ENCODE results near the gene ASCL5. TPM values are rescaled to one million over a fixed set of nuclear protein-coding genes. Genes with fewer than 3 reads are reported as not detected.

The ASCL5 gene
- total RNA-seq, 2 donors from 2014 or later: not detected

- Mint-ChIP-seq H3K27ac (no peak overlapping the region), H3K9me3 (no peaks in the 10 kb centered on the region), H3K36me3 (no peaks in the 10 kb centered on the region), H3K4me3 (no peak overlapping the region), H3K4me1 (ENCODE audit: low read depth in 2 of 2) (no peaks in the 10 kb centered on the region), H3K27me3 (peaks cover 0 to 5% of the 10 kb centered on the region in 2 donors)
- ATAC-seq (no peak), DNase-seq (ENCODE audit: low spot score) (no peak)
Measured at GRCh38 chr1:201103666-201104065, 23.3 kb downstream of the ASCL5 start.

GRCh38 chr1:201100169-201100930 lies 26.6 kb downstream of the ASCL5 start:
- H3K36me3 Mint-ChIP-seq: no peaks in the 10 kb centered on the region
- H3K27ac Mint-ChIP-seq: no peak overlapping the region
- ATAC-seq (no peak), DNase-seq (ENCODE audit: low spot score) (no peak)
- H3K4me1 Mint-ChIP-seq (ENCODE audit: low read depth in 2 of 2): no peaks in the 10 kb centered on the region
- H3K27me3 Mint-ChIP-seq: peaks cover 0 to 14% of the 10 kb centered on the region in 2 donors
- no peaks in the 10 kb centered on the region for H3K9me3 Mint-ChIP-seq
- H3K4me3 Mint-ChIP-seq: no peak overlapping the region

DNA sequence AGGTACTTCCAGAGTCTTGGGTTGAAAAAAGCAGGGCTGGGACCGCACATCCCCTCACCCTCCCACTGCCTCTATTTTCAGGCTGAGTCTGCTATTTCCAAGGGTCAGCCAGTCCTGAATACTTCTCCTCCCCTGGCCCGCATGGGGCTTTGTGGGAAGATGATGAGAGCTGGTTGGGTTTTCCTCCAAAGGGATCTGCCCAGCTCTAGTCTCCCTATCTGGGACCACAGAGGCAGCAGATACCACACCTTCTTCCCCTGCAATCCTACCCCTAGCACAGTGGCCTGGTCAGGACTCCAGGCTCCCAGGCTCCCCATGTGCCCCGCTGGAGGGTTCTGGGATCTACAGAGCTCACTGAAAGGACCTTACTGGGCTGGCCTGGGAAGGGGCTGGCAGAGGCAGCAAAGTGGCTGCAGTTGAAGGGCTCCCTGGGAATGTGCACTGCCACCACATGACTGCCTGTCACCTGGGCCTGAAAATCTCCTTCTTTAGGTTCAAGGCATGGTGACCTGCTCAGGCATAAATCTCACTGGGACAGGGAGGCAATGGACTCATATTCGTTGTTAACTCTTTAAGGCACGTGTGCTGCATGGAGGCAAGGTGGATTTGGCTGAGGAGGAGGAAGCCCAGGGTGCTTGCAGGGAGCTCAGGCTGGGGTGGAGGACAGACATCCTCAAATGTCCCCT lies 27.8 kb downstream of the ASCL5 start:
- peak in 1 of 2 donors; percentile 18 for ATAC-seq
- H3K4me3 Mint-ChIP-seq: no peak overlapping the region
- no peaks in the 10 kb centered on the region for H3K4me1 Mint-ChIP-seq (ENCODE audit: low read depth in 2 of 2)
- DNase-seq (ENCODE audit: low spot score): no peak
- H3K27me3 Mint-ChIP-seq: peaks cover 0 to 14% of the 10 kb centered on the region in 2 donors
- H3K9me3 Mint-ChIP-seq: no peaks in the 10 kb centered on the region
- no peaks in the 10 kb centered on the region for H3K36me3 Mint-ChIP-seq
- no peak overlapping the region for H3K27ac Mint-ChIP-seq

DNA sequence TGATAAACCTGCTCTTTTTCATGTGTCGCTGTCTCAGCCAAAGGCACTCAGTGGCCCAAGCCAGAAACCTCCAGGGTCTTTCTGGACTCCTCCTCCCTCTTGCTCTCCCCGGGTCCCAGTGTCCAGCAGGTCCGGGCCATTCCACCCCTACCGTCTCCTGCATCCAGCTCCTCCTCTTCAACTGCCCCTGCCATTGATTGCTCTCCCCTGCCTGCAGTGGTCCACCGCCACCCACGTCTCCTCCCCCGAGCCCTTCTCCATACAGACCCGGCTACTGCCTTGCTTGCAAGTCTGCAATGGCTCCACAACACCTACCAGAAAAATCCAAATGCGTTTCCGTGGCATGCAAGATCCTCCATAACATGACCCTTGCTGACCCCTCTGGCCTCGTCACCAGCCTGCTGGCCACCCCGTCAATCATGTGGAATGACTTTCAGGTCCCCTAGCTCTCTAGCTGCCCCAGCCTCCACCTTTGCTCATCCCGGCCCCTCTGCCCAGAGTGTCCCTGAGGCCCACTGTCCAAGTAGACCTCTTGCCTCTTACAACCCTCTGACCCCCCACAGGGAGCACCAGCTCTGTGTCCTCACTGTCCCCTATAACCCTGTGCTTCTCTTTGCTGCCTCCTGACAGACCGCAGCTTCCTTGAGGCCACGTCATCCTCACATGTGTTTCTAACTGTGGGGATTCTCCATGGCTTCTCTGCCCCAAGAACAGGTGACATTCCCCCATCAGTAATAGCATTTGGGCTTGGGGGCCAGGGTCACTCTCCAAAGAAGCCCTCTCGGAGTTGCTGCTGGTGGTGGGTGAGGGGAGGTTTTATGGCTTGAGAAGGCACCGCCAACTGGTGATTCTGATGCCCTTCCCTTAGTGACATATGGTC lies 29.8 kb downstream of the ASCL5 start:
- H3K36me3 Mint-ChIP-seq: no peaks in the 10 kb centered on the region
- peaks cover 6 to 13% of the 10 kb centered on the region in 2 donors for H3K27me3 Mint-ChIP-seq
- H3K4me3 Mint-ChIP-seq: no peak overlapping the region
- no peaks in the 10 kb centered on the region for H3K9me3 Mint-ChIP-seq
- ATAC-seq: peak in 1 of 2 donors; percentile 22
- DNase-seq (ENCODE audit: low spot score): no peak
- H3K27ac Mint-ChIP-seq: no peak overlapping the region
- H3K4me1 Mint-ChIP-seq (ENCODE audit: low read depth in 2 of 2): no peaks in the 10 kb centered on the region

DNA sequence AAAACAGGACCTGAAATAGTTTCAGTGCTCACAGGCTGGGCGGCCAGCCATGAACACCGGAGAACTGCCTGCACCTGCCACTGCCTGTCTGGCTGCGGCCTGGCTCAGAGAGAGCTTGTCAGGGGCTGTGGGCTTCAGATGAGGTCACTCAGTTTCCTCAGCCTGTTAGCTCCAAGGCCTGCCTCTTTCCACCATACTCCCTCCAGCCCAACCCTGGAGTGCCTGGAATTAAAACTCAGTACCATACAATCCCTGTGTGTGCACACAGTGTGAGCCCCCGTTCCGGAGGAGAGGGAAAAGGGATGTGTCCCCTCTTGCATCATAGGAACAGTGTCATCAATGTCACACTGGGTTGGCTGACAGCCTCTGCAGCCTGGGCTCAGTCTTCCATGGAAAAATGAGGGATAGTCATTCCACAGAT lies 30.9 kb downstream of the ASCL5 start:
- no peak for DNase-seq (ENCODE audit: low spot score)
- no peak for ATAC-seq
- Mint-ChIP-seq H3K9me3 (no peaks in the 10 kb centered on the region), H3K36me3 (no peaks in the 10 kb centered on the region), H3K4me1 (ENCODE audit: low read depth in 2 of 2) (no peaks in the 10 kb centered on the region), H3K4me3 (no peak overlapping the region), H3K27me3 (peaks cover 8 to 13% of the 10 kb centered on the region in 2 donors), H3K27ac (no peak overlapping the region)

- H3K4me3 Mint-ChIP-seq: no peak overlapping the region
- H3K27ac Mint-ChIP-seq: no peak overlapping the region
- DNase-seq (ENCODE audit: low spot score) (no peak), ATAC-seq (no peak)
- H3K36me3 Mint-ChIP-seq: no peaks in the 10 kb centered on the region
- H3K4me1 Mint-ChIP-seq (ENCODE audit: low read depth in 2 of 2): no peaks in the 10 kb centered on the region
- no peaks in the 10 kb centered on the region for H3K9me3 Mint-ChIP-seq
- H3K27me3 Mint-ChIP-seq: peaks cover 8 to 13% of the 10 kb centered on the region in 2 donors
Measured at GRCh38 chr1:201095581-201095980, 31.4 kb downstream of the ASCL5 start.

DNA sequence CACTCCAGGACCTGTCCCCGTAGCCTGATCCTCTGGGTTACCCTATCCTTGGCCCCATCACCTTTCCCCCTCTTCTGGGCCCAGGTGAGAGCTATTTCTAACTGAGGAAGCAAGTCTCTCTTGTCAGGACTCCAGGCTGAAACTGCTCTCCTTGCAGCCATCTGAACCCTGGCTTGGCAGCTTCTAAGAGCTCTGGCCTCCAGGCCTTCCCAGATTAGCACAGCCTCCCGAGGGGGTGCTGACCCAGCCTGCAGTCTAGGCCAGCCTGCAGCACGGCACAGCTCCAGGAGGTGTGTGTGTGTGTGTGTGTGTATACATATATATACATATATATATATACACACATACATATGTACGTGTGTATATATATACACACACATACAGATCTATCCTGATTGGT lies 32.2 kb downstream of the ASCL5 start:
- H3K9me3 Mint-ChIP-seq: no peaks in the 10 kb centered on the region
- peaks cover 8 to 13% of the 10 kb centered on the region in 2 donors for H3K27me3 Mint-ChIP-seq
- H3K27ac Mint-ChIP-seq: no peak overlapping the region
- peak in 1 of 2 donors; percentile 48 for ATAC-seq
- no peaks in the 10 kb centered on the region for H3K36me3 Mint-ChIP-seq
- H3K4me3 Mint-ChIP-seq: no peak overlapping the region
- DNase-seq (ENCODE audit: low spot score): no peak
- no peaks in the 10 kb centered on the region for H3K4me1 Mint-ChIP-seq (ENCODE audit: low read depth in 2 of 2)

DNA sequence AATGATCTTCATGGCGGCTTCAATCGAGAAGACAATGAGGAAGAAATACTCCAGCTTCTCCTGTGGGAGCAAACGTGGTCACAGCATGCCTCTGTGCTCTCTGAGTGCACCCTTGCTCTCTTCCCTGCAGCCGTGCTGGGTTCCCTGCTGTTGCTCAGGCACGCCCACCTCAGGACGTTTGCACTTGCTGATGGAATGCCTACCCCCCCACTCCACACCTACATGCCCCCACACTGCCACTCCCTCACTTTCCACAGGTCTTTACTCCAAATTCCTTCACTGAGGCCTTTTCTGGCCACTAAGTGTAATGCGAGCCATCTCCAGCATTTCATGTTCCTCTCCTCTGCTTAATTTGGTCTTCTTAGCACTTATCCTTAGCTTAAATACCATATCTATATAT lies 33.0 kb downstream of the ASCL5 start:
- no peaks in the 10 kb centered on the region for H3K9me3 Mint-ChIP-seq
- H3K4me1 Mint-ChIP-seq (ENCODE audit: low read depth in 2 of 2): no peaks in the 10 kb centered on the region
- DNase-seq (ENCODE audit: low spot score) (no peak), ATAC-seq (no peak)
- H3K27me3 Mint-ChIP-seq: peaks cover 8 to 11% of the 10 kb centered on the region in 2 donors
- H3K36me3 Mint-ChIP-seq: no peaks in the 10 kb centered on the region
- no peak overlapping the region for H3K4me3 Mint-ChIP-seq
- no peak overlapping the region for H3K27ac Mint-ChIP-seq

DNA sequence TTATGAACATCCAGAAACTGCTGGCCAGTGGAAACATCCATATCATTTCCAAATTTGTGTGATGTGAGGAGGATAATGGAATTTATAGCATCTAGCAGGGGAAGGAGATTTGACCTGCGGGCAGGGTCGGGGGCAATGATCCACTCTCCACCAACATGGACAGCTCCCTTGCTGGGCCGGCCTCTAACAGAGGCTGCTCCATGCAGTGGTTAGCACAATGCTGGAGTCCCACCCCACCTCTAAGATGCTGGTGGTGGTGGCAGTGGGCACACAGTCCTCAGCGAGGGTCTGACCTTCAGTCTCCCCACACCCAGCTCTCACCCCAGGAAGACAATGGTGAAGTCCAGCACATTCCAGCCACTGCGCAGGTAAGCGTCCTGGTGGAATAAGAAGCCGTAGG lies 33.4 kb downstream of the ASCL5 start:
- no peak for ATAC-seq
- peaks cover 8 to 11% of the 10 kb centered on the region in 2 donors for H3K27me3 Mint-ChIP-seq
- H3K9me3 Mint-ChIP-seq: no peaks in the 10 kb centered on the region

DNA sequence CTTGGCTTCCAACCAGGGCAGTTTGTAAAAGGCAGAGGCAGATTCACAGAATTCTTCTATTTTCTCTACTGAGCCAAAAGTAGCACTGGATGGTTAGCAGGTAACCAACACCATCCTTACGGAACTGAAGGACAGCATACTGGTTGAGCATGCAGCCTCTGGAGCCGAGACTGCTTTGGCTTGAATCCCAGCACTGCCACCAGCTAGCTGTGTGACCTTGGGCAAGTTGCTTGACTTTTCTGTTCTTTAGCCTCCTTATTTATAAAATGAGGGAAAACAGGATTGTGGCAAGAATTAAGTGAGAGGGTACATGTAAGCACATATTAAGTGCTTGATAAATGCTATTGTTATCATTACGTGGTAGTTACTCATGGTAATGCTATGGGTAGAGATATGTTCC lies 34.2 kb downstream of the ASCL5 start:
- H3K4me3 Mint-ChIP-seq: no peak overlapping the region
- no peaks in the 10 kb centered on the region for H3K9me3 Mint-ChIP-seq
- H3K4me1 Mint-ChIP-seq (ENCODE audit: low read depth in 2 of 2): no peaks in the 10 kb centered on the region
- no peak for DNase-seq (ENCODE audit: low spot score)
- peaks cover 13 to 15% of the 10 kb centered on the region in 2 donors for H3K27me3 Mint-ChIP-seq
- no peaks in the 10 kb centered on the region for H3K36me3 Mint-ChIP-seq
- no peak overlapping the region for H3K27ac Mint-ChIP-seq
- ATAC-seq: no peak

More for the DNA sequence above, 33.4 kb downstream of the ASCL5 start:
- no peaks in the 10 kb centered on the region for H3K36me3 Mint-ChIP-seq
- no peak overlapping the region for H3K27ac Mint-ChIP-seq
- no peak overlapping the region for H3K4me3 Mint-ChIP-seq
- H3K4me1 Mint-ChIP-seq (ENCODE audit: low read depth in 2 of 2): no peaks in the 10 kb centered on the region
- DNase-seq (ENCODE audit: low spot score): no peak

- peaks cover 9 to 16% of the 10 kb centered on the region in 2 donors for H3K27me3 Mint-ChIP-seq
Measured at GRCh38 chr1:201091256-201091655, 35.7 kb downstream of the ASCL5 start.

DNA sequence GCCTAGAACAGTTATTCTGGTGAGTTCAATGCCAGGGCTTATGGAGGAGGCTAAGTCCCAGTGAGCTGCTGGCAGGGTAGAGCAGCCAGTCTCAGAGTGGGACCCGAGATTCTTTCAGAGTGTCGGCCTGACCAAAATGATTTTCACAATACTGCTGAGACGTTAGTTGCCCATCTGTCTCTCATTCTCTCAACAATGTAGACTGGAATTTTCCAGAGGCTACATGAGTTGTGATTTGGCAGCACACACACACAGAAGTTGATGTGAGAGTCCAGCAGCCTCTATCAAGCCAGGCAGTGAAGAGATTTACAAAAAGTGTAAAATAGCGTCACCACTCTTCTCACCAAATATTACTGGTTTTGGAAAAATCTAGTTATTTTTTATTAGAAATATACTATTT lies 36.4 kb downstream of the ASCL5 start:
- Mint-ChIP-seq H3K4me1 (ENCODE audit: low read depth in 2 of 2) (peaks cover 0 to 3% of the 10 kb centered on the region in 2 donors), H3K36me3 (no peaks in the 10 kb centered on the region), H3K27me3 (peaks cover 9 to 16% of the 10 kb centered on the region in 2 donors), H3K4me3 (no peak overlapping the region), H3K9me3 (no peaks in the 10 kb centered on the region), H3K27ac (no peak overlapping the region)
- no peak for DNase-seq (ENCODE audit: low spot score)
- ATAC-seq: no peak

More at GRCh38 chr1:201091256-201091655, 35.7 kb downstream of the ASCL5 start:
- Mint-ChIP-seq H3K4me1 (ENCODE audit: low read depth in 2 of 2) (no peaks in the 10 kb centered on the region), H3K36me3 (no peaks in the 10 kb centered on the region), H3K9me3 (no peaks in the 10 kb centered on the region), H3K27ac (no peak overlapping the region), H3K4me3 (no peak overlapping the region)
- DNase-seq (ENCODE audit: low spot score): no peak
- peak in 1 of 2 donors; percentile 25 for ATAC-seq

DNA sequence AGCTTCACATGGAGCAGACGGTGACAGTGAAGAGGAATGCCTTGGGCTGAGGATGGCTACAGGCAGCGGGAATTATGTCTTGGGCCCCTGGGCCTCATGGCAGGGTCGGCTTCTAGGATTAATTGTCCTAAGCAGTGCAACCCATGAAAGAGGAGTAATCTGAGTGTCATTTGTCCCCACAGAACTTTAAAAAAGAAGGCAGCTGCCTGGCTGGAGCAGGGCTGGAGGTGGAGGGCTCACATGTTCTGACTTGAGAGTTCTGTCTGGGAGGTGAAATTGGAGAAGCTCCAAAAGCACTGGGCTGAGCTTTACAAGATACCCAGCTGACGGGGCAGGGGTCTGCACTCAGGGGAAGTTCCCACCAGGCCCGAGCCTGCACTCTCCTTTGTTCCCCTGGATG lies 37.4 kb downstream of the ASCL5 start:
- Mint-ChIP-seq H3K9me3 (no peaks in the 10 kb centered on the region), H3K4me1 (ENCODE audit: low read depth in 2 of 2) (peaks cover 0 to 3% of the 10 kb centered on the region in 2 donors)
- no peak for ATAC-seq

More for the DNA sequence above, 37.4 kb downstream of the ASCL5 start:
- H3K4me3 Mint-ChIP-seq: no peak overlapping the region
- DNase-seq (ENCODE audit: low spot score): no peak
- H3K27ac Mint-ChIP-seq: no peak overlapping the region
- H3K36me3 Mint-ChIP-seq: no peaks in the 10 kb centered on the region
- peaks cover 9 to 16% of the 10 kb centered on the region in 2 donors for H3K27me3 Mint-ChIP-seq
